ENCODE data around the gene AQP2. TPM values are rescaled to one million over a fixed set of nuclear protein-coding genes. Genes with fewer than 3 reads are reported as not detected.

The AQP2 gene
- polyA plus RNA-seq, 1 donor, result 0.01 TPM

DNA sequence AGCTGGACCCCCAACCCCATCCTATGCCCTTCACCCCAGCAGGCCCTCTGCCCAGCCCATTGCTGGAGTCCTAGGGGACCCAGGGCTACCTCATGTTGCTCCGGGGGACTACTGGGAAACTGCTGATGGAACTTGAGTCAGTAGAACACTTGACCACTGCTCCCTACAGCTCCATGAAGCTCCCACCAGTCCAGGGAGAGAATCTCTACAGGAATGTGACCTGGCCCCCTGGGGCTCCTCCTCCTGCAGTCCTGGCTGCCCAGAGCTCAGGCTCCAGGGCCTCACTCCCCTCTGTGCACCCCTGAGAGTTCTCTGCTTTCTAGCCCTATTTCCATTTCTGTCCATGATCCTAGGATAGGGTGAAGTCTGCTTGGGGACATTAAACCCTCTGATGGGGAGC lies 10.8 kb upstream of the AQP2 start:
- Histone ChIP-seq H3K9me3 (ENCODE audit: control insufficient read depth, low read depth, low read length) (no peaks in the 10 kb centered on the region), H3K4me1 (ENCODE audit: control insufficient read depth, insufficient read depth, low read length) (peaks cover 5% of the 10 kb centered on the region), H3K36me3 (ENCODE audit: control insufficient read depth, insufficient read depth, low read length) (no peaks in the 10 kb centered on the region), H3K27me3 (ENCODE audit: control insufficient read depth, insufficient read depth, low read length) (peaks cover 2% of the 10 kb centered on the region), H3K4me3 (ENCODE audit: low read length) (no peak overlapping the region), H3K27ac (ENCODE audit: low read length) (no peak overlapping the region)
- DNase-seq, result no peak
- WGBS (ENCODE audit: insufficient coverage, low lambda C conversion rate), result no CpG with 5 or more reads among the region's 1 CpG

DNA sequence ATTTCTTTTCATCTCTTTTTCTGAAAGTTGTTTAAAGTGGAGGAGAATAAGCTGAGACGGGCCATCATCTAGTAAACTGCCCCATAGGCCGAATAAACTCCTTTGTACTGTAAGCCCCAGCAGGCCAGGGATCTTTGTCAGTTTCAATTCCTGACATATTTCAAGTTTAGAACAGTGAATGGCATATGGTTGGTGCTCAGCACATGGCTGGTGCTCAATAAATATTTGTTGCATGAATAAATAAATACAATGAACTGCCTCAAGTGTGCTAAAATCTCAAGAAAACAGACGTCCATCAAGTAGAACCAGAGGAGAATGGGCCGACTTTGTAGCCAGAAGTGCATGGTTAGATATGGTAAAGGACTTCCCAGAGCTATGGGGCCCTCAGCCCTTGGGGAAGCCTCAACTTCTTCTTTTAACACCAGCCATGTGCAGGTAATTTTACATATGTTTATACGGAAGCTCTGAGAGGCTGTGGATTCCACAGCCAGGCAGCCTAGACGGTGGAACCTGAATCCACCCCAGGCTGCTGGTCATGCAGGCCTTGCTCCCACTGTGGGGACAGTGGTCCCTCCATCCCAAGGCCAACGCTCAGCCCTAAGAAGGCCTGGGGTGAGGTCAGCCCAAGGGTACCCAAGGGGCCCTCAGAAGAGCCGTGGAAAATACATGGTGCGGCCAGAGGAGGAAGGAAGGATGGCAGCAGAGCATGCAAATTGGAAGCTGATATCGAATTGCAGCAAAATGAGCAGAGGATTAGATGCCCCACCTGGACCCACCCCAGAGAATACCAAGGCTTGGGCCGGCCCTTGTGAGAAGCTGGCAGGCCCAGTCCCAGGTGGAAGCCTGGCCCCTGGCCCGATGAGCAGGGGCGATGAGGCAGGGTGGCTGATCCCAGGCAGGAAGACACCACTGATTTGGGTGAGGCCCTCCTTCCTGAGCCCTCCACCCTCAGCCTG lies 8.7 kb upstream of the AQP2 start:
- Histone ChIP-seq H3K9me3 (ENCODE audit: control insufficient read depth, low read depth, low read length) (no peaks in the 10 kb centered on the region), H3K4me1 (ENCODE audit: control insufficient read depth, insufficient read depth, low read length) (peaks cover 19% of the 10 kb centered on the region), H3K27ac (ENCODE audit: low read length) (no peak overlapping the region), H3K4me3 (ENCODE audit: low read length) (no peak overlapping the region), H3K27me3 (ENCODE audit: control insufficient read depth, insufficient read depth, low read length) (peaks cover 2% of the 10 kb centered on the region), H3K36me3 (ENCODE audit: control insufficient read depth, insufficient read depth, low read length) (no peaks in the 10 kb centered on the region)
- DNase-seq, result no peak
- WGBS (ENCODE audit: insufficient coverage, low lambda C conversion rate), result 100% methylated on average over 2 of the region's 13 CpGs

DNA sequence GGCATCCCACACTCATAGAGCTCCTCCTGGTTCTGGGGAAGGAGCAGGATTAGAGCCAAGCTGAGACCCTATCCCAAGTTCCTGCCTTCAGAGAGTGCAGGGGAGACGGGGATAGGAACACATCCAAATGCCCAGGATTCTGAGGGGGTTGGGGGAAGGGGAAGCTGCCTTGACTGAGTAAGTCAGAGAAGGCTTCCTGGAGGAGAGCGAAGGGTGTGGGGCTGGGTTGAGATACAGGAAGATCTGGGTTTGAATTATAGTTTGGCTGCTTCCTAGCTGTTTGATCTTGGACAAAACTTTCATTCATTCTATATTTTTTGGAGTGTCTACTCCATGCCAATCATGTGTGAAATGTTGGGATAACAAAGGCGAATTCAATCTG lies 8.0 kb upstream of the AQP2 start:
- Histone ChIP-seq H3K27me3 (ENCODE audit: control insufficient read depth, insufficient read depth, low read length) (peaks cover 2% of the 10 kb centered on the region), H3K4me1 (ENCODE audit: control insufficient read depth, insufficient read depth, low read length) (peaks cover 19% of the 10 kb centered on the region), H3K36me3 (ENCODE audit: control insufficient read depth, insufficient read depth, low read length) (no peaks in the 10 kb centered on the region), H3K4me3 (ENCODE audit: low read length) (no peak overlapping the region), H3K9me3 (ENCODE audit: control insufficient read depth, low read depth, low read length) (no peaks in the 10 kb centered on the region), H3K27ac (ENCODE audit: low read length) (no peak overlapping the region)
- DNase-seq, result no peak
- WGBS (ENCODE audit: insufficient coverage, low lambda C conversion rate), result 100% methylated on average over 1 of the region's 3 CpGs

DNA sequence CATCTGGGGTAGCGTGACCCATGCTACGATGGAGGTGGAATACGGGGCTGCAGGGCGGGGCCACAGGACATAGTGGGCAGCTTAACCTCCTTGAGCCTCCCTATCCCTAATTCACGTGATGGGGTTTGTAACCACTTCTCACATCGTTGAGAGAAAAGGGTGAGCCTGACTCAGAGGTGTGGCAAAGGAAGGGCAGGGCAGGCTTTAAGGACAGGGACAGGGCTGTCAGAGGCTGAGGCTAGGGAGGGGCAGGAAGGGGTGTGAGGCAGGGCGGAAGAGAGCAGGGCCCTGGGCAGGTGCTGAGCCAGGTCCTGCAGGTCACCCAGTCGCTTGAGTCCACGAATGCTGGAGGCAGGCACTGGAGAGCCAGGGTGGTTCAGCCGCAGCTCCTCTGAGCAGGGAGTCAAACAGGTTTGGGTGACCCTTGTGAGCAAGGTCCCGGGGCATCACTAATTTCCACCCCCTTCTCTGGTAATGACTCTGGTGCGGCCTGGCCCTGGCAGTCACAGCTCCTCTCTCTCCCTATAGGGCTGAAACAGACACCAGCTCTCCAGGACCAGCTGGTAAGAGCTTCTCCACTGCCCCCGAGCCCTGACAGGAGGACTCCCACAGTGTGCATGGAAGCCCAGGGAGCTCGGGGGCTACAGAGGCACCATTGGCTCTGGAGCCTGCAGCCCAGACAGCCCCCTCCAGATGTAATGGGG lies 7.5 kb upstream of the AQP2 start:
- no CpG with 5 or more reads among the region's 14 CpGs for WGBS (ENCODE audit: insufficient coverage, low lambda C conversion rate)
- DNase-seq, result no peak
- Histone ChIP-seq H3K27ac (ENCODE audit: low read length) (no peak overlapping the region), H3K4me1 (ENCODE audit: control insufficient read depth, insufficient read depth, low read length) (peaks cover 19% of the 10 kb centered on the region), H3K9me3 (ENCODE audit: control insufficient read depth, low read depth, low read length) (no peaks in the 10 kb centered on the region), H3K4me3 (ENCODE audit: low read length) (no peak overlapping the region), H3K36me3 (ENCODE audit: control insufficient read depth, insufficient read depth, low read length) (no peaks in the 10 kb centered on the region), H3K27me3 (ENCODE audit: control insufficient read depth, insufficient read depth, low read length) (peaks cover 2% of the 10 kb centered on the region)

DNA sequence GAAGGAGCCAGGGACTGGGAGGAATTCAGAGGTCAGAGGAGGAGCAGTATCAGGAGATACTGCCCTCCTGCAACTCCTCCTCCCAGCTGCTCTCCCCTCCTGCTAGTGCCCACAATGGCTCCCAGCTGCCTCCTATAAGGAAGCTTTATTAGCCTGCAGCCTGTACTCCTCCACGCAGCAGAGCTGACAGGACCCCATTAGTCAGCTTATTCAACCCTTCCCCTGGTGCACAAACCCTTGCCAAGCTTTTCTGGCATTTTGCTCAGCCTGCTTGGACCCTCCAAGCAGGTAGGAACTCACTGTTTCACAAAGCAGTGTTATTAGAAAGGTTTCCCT lies 6.9 kb upstream of the AQP2 start:
- Histone ChIP-seq H3K4me3 (ENCODE audit: low read length) (no peak overlapping the region), H3K27ac (ENCODE audit: low read length) (no peak overlapping the region), H3K36me3 (ENCODE audit: control insufficient read depth, insufficient read depth, low read length) (no peaks in the 10 kb centered on the region), H3K27me3 (ENCODE audit: control insufficient read depth, insufficient read depth, low read length) (peaks cover 2% of the 10 kb centered on the region), H3K9me3 (ENCODE audit: control insufficient read depth, low read depth, low read length) (no peaks in the 10 kb centered on the region), H3K4me1 (ENCODE audit: control insufficient read depth, insufficient read depth, low read length) (peaks cover 19% of the 10 kb centered on the region)
- DNase-seq, result no peak
- no CpG with 5 or more reads among the region's 1 CpG for WGBS (ENCODE audit: insufficient coverage, low lambda C conversion rate)

DNA sequence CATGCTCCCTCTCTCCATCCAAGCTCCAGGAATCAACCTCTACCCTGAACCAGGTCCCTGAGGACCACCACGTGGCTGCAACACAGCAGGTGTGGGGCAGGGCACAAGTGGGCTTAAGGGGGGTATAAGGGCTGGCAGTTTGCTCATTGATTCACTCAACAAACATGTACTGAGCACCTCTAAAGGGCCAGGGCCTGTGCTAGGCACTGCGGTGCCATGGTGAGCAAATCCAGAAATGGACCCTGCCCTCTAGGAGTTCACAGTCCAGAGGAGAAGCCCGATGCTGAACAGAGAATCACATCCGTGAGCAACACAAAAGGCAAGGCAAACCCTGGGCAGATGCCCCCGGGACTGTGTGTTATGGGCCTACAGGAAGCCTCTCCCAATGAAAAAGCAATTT lies 6.5 kb upstream of the AQP2 start:
- no peak for DNase-seq
- Histone ChIP-seq H3K4me3 (ENCODE audit: low read length) (no peak overlapping the region), H3K9me3 (ENCODE audit: control insufficient read depth, low read depth, low read length) (no peaks in the 10 kb centered on the region), H3K27me3 (ENCODE audit: control insufficient read depth, insufficient read depth, low read length) (peaks cover 2% of the 10 kb centered on the region), H3K27ac (ENCODE audit: low read length) (no peak overlapping the region), H3K4me1 (ENCODE audit: control insufficient read depth, insufficient read depth, low read length) (peaks cover 19% of the 10 kb centered on the region), H3K36me3 (ENCODE audit: control insufficient read depth, insufficient read depth, low read length) (no peaks in the 10 kb centered on the region)
- no CpG with 5 or more reads among the region's 5 CpGs for WGBS (ENCODE audit: insufficient coverage, low lambda C conversion rate)

DNA sequence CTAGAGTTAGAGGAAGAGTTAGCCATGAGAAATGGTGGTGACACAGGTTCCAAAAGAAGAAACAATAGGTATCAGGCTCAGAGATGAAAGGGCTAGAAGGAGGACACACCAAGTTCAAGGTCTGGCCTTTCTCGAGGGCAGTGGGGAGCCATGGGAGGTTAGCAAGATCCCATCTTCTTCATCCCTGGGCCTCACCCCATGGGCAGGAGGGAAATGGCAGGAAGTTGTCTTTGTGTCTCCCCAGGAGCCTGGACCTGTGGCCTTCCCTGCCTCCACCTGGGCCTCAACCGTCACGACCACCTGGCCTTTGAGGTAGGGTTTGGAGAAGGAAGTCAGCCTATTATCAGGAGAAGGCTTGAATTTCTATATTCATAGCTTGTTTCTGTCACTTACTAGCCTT lies 5.8 kb upstream of the AQP2 start:
- Histone ChIP-seq H3K4me1 (ENCODE audit: control insufficient read depth, insufficient read depth, low read length) (peaks cover 19% of the 10 kb centered on the region), H3K4me3 (ENCODE audit: low read length) (no peak overlapping the region), H3K36me3 (ENCODE audit: control insufficient read depth, insufficient read depth, low read length) (no peaks in the 10 kb centered on the region), H3K27me3 (ENCODE audit: control insufficient read depth, insufficient read depth, low read length) (peaks cover 4% of the 10 kb centered on the region), H3K27ac (ENCODE audit: low read length) (no peak overlapping the region), H3K9me3 (ENCODE audit: control insufficient read depth, low read depth, low read length) (no peaks in the 10 kb centered on the region)
- DNase-seq, result no peak
- no CpG with 5 or more reads among the region's 3 CpGs for WGBS (ENCODE audit: insufficient coverage, low lambda C conversion rate)

DNA sequence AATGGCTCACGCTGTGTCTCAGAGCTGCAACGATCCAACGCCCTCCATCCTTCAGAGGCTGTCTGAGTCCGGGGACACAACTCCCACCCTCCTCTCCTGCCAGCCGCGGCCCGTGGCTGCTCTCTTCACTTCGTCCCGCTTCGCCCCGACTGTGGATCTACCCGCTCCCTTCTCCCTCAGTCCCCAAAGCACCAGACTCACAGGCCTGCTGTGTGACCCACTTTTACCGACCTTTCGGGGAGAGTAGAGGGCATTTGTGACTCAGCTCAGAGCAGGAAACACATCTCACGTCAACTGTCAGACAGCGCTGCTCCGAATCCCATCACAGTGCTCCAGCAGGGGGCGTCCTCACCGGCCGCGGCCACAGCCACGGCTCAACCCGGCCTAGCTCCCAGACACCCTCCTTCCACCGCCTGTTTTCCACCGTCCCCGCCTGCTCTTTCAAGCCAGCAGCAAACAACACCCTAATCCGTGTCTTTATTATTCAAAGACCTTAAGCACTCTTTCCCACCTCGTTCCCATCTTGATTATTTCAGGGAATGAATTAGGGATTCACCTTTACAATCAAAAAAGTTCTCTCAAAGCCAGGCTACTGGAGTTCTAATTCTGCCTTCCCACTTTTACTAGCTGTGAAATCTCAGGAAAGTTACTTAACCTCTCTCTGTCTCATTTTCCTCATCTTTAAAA lies 5.0 kb upstream of the AQP2 start:
- H3K36me3 ChIP-seq (ENCODE audit: control insufficient read depth, insufficient read depth, low read length), result no peaks in the 10 kb centered on the region
- peaks cover 19% of the 10 kb centered on the region for H3K4me1 ChIP-seq (ENCODE audit: control insufficient read depth, insufficient read depth, low read length)
- DNase-seq, result peak; percentile 70 to 82
- H3K27me3 ChIP-seq (ENCODE audit: control insufficient read depth, insufficient read depth, low read length), result peaks cover 4% of the 10 kb centered on the region
- no peaks in the 10 kb centered on the region for H3K9me3 ChIP-seq (ENCODE audit: control insufficient read depth, low read depth, low read length)
- H3K27ac ChIP-seq (ENCODE audit: low read length), result no peak overlapping the region
- WGBS (ENCODE audit: insufficient coverage, low lambda C conversion rate), result 4% methylated on average over 4 of the region's 28 CpGs
- H3K4me3 ChIP-seq (ENCODE audit: low read length), result peak overlapping the region; percentile 21

DNA sequence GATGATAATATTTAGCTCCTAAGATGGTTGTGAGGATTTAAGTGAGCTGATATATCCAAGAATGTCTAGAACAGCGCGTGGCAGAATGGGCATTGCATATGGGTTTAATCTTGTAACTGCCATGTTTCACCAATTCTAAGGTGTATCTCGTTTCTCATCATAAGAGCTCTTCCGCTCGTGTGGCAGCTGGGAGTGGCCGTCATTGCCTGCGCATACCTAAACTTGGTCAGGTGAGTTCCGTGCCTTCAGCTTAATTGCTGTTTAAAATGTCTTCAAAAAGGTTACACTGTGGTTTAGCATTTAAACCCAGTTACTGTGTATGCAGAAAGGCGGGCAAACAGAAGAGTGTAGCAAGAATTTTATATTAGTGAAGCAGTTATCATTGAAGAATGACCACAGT lies 4.5 kb upstream of the AQP2 start:
- no peak overlapping the region for H3K4me3 ChIP-seq (ENCODE audit: low read length)
- WGBS (ENCODE audit: insufficient coverage, low lambda C conversion rate), result 80% methylated on average over 1 of the region's 9 CpGs
- H3K4me1 ChIP-seq (ENCODE audit: control insufficient read depth, insufficient read depth, low read length), result peaks cover 19% of the 10 kb centered on the region
- no peak for DNase-seq
- peaks cover 4% of the 10 kb centered on the region for H3K27me3 ChIP-seq (ENCODE audit: control insufficient read depth, insufficient read depth, low read length)
- H3K27ac ChIP-seq (ENCODE audit: low read length), result no peak overlapping the region
- H3K9me3 ChIP-seq (ENCODE audit: control insufficient read depth, low read depth, low read length), result no peaks in the 10 kb centered on the region
- no peaks in the 10 kb centered on the region for H3K36me3 ChIP-seq (ENCODE audit: control insufficient read depth, insufficient read depth, low read length)

DNA sequence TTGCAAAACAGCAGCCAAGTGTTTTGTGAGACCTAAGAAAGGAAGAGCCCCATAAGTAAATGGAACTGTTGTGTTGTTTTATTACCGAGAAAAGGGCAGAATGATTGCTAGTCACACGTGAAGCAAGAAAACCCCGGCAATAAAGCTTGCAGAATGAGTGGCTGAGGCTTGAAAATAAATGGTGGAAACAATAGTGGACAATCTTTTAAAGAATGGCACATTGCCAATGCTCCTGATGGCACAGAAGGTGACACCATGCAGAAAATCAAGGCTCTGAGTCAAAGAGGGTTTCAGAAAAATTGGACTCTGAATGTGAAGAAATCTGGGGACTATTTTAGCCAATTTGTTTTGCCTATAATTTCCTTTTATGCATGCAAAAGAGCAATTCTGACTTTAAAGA lies 4.0 kb upstream of the AQP2 start:
- no peak for DNase-seq
- peaks cover 19% of the 10 kb centered on the region for H3K4me1 ChIP-seq (ENCODE audit: control insufficient read depth, insufficient read depth, low read length)
- no peak overlapping the region for H3K4me3 ChIP-seq (ENCODE audit: low read length)
- peaks cover 4% of the 10 kb centered on the region for H3K27me3 ChIP-seq (ENCODE audit: control insufficient read depth, insufficient read depth, low read length)
- no peaks in the 10 kb centered on the region for H3K36me3 ChIP-seq (ENCODE audit: control insufficient read depth, insufficient read depth, low read length)
- WGBS (ENCODE audit: insufficient coverage, low lambda C conversion rate), result 20% methylated on average over 1 of the region's 3 CpGs
- no peaks in the 10 kb centered on the region for H3K9me3 ChIP-seq (ENCODE audit: control insufficient read depth, low read depth, low read length)
- no peak overlapping the region for H3K27ac ChIP-seq (ENCODE audit: low read length)
